ENCODE results near the gene KCTD11. TPM values are rescaled to one million over a fixed set of nuclear protein-coding genes. Genes with fewer than 3 reads are reported as not detected.

KCTD11 gene
- total and polyA plus RNA-seq, 2 of the 13 experiments (the other 11 are each of a cell fraction or from before 2014, with no cell fraction given): 1.6 to 2.6 TPM

DNA sequence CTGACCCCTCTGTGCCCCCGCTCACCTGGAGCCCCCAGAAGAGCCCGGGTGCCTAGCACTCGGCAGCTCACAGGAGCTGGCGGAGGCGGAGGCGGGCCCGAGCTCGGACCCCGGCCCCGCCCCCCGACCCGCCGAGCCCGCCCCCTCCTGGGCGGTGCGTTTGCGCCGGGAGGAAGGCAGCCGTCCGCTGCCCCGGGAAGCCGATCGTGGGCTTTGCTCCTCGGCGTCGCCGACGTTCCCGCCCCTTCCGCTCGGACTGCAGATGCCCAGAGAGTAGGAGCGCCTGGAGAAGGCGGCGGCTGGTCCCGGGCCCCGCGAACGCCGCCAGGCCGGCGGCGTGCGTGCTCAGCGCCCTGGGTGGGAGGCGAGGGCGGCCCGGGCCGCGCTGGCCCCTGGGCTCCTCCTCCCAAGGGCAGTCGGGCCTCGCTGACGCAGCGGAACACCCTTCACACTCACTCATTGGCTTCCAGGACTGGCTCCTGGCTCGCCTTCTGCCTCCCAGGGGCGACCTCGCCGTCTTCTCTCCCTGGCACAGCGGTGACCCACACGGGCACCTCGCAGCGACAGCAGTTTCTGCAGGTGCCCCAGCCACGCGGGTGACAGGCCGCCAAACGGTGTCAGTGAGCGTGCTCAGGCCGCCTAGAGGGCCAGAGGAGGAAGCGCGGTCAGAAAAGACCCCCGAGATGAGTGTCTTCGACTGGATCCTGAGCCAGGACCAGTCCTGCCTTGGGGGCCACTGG is 42.7 kb downstream of the KCTD11 start, which contains the start of gene PLSCR3 (continued):
- TF ChIP-seq, protein P1, sequence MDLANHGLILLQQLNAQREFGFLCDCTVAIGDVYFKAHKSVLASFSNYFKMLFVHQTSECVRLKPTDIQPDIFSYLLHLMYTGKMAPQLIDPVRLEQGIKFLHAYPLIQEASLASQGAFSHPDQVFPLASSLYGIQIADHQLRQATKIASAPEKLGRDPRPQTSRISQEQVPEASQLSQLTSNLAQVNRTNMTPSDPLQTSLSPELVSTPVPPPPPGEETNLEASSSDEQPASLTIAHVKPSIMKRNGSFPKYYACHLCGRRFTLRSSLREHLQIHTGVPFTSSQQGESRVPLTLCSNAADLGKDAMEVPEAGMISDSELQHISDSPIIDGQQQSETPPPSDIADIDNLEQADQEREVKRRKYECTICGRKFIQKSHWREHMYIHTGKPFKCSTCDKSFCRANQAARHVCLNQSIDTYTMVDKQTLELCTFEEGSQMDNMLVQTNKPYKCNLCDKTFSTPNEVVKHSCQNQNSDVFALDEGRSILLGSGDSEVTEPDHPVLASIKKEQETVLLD (CRISPR knock-in tag; IDR thresholded peaks at IDR 0.05; ENCODE audit: low read depth): peak; percentile 82
- TF ChIP-seq ZNF331 (CRISPR knock-in tag; IDR thresholded peaks at IDR 0.05) (peak; percentile 36), NFATC3 (CRISPR knock-in tag; IDR thresholded peaks at IDR 0.05) (peak; percentile 26; the same call in 1 of the 2 replicates), ESRRA (CRISPR knock-in tag; IDR thresholded peaks at IDR 0.05; ENCODE audit: low read depth) (no peak), ARNT2 (CRISPR knock-in tag; IDR thresholded peaks at IDR 0.05; ENCODE audit: low read depth) (peak; percentile 85), TAF1 (CRISPR knock-in tag; IDR thresholded peaks at IDR 0.05) (peak; percentile 50; the same call in 1 of the 2 replicates), ZNF225 (CRISPR knock-in tag; IDR thresholded peaks at IDR 0.05) (0 out of 2 replicates have a peak, but pooled peaks have one; percentile 51), NFYC (CRISPR knock-in tag; IDR thresholded peaks at IDR 0.05) (0 out of 2 replicates have a peak, but pooled peaks have one; percentile 36), PHF8 (CRISPR knock-in tag; IDR thresholded peaks at IDR 0.05) (peak; percentile 65), ZNF572 (CRISPR knock-in tag; IDR thresholded peaks at IDR 0.05) (peak; percentile 74; the same call in 1 of the 2 replicates), MAFG (CRISPR knock-in tag; IDR thresholded peaks at IDR 0.05) (0 out of 2 replicates have a peak, but pooled peaks have one; percentile 52), ZNF777 (CRISPR knock-in tag; IDR thresholded peaks at IDR 0.05) (peak; percentile 24; the same call in 1 of the 2 replicates), NCOA2 (CRISPR knock-in tag; IDR thresholded peaks at IDR 0.05) (0 out of 2 replicates have a peak, but pooled peaks have one; percentile 19), ZNF33B (CRISPR knock-in tag; IDR thresholded peaks at IDR 0.05) (peak; percentile 75; the same call in 1 of the 2 replicates), TOPORS (CRISPR knock-in tag; IDR thresholded peaks at IDR 0.05) (peak; percentile 73; the same call in 1 of the 2 replicates), HNF4G (IDR thresholded peaks at IDR 0.05; ENCODE audit: borderline replicate concordance, low read depth, low read length) (no peak), HNF4G (CRISPR knock-in tag; IDR thresholded peaks at IDR 0.05; ENCODE audit: borderline replicate concordance, low read depth) (no peak), SNAPC2 (CRISPR knock-in tag; IDR thresholded peaks at IDR 0.05) (peak; percentile 56), ZNF790 (CRISPR knock-in tag; IDR thresholded peaks at IDR 0.05; ENCODE audit: borderline replicate concordance) (peak; percentile 86; the same call in 1 of the 2 replicates), POLR2AphosphoS5 (IDR thresholded peaks at IDR 0.05; ENCODE audit: low read depth, low read length) (peak; percentile 87), ZNF747 (CRISPR knock-in tag; IDR thresholded peaks at IDR 0.05; ENCODE audit: borderline replicate concordance) (peak; percentile 51; the same call in 1 of the 2 replicates), CBFB (CRISPR knock-in tag; IDR thresholded peaks at IDR 0.05) (0 out of 2 replicates have a peak, but pooled peaks have one; percentile 25)
- TF ChIP-seq, protein P2, sequence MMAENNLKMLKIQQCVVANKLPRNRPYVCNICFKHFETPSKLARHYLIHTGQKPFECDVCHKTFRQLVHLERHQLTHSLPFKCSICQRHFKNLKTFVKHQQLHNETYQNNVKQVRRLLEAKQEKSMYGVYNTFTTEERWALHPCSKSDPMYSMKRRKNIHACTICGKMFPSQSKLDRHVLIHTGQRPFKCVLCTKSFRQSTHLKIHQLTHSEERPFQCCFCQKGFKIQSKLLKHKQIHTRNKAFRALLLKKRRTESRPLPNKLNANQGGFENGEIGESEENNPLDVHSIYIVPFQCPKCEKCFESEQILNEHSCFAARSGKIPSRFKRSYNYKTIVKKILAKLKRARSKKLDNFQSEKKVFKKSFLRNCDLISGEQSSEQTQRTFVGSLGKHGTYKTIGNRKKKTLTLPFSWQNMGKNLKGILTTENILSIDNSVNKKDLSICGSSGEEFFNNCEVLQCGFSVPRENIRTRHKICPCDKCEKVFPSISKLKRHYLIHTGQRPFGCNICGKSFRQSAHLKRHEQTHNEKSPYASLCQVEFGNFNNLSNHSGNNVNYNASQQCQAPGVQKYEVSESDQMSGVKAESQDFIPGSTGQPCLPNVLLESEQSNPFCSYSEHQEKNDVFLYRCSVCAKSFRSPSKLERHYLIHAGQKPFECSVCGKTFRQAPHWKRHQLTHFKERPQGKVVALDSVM (CRISPR knock-in tag; IDR thresholded peaks at IDR 0.05): peak; percentile 40; the same call in 1 of the 2 replicates
- TF ChIP-seq, protein P3, sequence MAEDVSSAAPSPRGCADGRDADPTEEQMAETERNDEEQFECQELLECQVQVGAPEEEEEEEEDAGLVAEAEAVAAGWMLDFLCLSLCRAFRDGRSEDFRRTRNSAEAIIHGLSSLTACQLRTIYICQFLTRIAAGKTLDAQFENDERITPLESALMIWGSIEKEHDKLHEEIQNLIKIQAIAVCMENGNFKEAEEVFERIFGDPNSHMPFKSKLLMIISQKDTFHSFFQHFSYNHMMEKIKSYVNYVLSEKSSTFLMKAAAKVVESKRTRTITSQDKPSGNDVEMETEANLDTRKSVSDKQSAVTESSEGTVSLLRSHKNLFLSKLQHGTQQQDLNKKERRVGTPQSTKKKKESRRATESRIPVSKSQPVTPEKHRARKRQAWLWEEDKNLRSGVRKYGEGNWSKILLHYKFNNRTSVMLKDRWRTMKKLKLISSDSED (CRISPR knock-in tag; IDR thresholded peaks at IDR 0.05): no peak; the same call in 1 of the 2 replicates
- TF ChIP-seq, protein P4, sequence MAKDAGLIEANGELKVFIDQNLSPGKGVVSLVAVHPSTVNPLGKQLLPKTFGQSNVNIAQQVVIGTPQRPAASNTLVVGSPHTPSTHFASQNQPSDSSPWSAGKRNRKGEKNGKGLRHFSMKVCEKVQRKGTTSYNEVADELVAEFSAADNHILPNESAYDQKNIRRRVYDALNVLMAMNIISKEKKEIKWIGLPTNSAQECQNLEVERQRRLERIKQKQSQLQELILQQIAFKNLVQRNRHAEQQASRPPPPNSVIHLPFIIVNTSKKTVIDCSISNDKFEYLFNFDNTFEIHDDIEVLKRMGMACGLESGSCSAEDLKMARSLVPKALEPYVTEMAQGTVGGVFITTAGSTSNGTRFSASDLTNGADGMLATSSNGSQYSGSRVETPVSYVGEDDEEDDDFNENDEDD (CRISPR knock-in tag; IDR thresholded peaks at IDR 0.05; ENCODE audit: borderline replicate concordance): peak; percentile 62; the same call in 1 of the 2 replicates
